Hippocampal formation (tissue), 2 donors: ENCODE data around the gene XPR1.
"Not testable (repeated sequence)": the region's sequence is repeated elsewhere in the genome, so short reads cannot be mapped to it uniquely, and the experiment has no call there.

Source experiments
- DNase-seq, 2 donors: peaks; one replicate each; lab custom pipeline; 2025; lab: John Stamatoyannopoulos, UW

XPR1 gene

DNA sequence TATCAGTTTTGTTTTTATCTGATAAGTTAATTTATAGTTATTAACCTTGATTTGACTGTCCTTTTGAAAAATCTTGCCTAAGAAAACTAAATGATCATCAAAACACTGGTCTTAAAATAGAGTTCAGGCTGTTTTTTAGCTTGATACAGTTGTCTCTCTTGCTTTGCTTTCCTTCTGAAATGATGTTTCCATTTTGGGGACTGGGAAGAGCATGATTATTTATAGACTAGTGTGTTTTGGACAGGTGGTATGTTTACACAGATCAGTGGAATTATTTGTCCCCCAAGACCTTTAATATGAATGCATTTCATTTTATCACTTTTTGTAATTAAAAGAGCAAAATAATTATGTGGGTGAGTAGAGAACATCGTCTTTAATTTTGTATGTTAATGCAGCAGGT lies 90.8 kb downstream of the XPR1 start:
- no peak for DNase-seq

DNA sequence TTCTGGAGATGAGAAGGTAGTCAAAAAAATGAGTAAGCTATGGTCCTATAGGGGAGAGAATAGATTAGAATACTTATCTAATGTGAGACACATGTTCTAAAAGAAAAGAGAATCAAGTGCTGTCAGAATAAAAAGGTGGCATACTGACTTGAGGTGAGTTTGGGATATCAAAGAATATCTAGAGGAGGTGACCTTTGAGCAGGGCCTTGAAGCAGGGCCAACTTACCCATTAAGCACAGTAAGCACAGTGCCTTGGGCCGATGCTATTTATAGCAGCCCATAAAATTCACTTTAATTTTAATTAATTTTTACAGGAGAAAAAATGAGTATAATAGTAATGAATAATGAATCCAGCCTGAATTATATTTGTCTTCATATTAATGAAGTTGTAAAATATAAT lies 92.2 kb downstream of the XPR1 start:
- DNase-seq = no peak

DNA sequence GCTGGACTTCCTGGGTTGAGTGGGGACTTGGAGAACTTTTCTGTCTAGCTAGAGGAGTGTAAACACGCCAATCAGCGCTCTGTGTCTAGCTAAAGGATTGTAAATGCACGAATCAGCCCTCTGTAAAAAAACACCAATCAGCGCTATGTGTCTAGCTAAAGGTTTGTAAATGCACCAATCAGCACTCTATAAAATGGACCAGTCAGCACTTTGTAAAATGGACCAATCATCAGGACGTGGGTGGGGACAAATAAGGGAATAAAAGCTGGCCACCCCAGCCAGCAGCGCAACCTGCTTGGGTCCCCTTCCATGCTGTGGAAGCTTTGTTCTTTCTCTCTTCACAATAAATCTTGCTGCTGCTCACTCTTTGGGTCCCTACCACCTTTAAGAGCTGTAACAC lies 94.2 kb downstream of the XPR1 start:
- DNase-seq = not testable (repeated sequence)

DNA sequence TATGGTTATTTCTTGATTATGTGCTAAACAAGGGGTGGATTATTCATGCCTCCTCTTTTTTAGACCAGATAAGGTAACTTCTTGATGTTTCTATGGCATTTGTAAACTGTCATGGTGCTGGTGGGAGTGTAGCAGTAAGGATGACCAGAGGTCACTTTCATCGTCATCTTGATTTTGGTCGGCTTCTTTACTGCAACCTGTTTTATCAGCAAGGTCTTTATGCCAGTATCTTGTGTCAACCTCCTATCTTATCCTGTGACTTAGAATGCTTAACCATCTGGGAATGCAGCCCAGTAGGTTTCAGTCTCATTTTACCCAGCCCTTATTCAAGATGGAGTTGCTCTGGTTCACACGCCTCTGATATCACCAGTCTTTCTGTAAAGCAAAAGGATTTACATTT lies 95.9 kb downstream of the XPR1 start:
- DNase-seq = not testable (repeated sequence)

DNA sequence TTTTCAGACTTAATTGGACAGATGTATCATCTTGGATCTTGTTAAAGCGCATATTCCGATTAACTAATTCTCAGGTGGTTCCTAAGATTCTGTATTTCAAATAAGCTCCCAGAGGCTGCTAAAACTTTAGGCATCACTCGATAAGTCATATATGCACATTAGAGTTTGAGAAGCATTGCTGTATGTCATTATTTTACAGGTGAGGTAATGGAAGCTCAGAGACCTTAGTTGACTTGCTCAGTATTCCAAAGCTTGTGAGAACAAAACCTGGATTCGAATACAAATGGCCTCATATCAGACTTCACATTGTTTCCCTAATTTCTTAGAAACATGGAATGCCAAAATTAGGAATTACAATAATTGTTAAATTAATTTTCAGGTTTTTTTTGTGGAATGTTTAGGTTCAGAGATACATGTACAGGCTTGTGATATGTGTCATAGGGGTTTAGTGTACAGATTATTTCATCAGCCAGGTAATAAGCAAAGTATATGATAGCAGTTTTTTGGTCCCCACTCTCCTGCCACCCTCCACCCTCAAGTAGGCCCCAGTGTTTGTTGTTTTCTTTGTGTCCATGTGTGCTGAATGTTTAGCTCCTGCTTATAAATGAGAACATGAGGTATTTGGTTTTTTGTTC lies 96.8 kb downstream of the XPR1 start:
- DNase-seq = no peak

DNA sequence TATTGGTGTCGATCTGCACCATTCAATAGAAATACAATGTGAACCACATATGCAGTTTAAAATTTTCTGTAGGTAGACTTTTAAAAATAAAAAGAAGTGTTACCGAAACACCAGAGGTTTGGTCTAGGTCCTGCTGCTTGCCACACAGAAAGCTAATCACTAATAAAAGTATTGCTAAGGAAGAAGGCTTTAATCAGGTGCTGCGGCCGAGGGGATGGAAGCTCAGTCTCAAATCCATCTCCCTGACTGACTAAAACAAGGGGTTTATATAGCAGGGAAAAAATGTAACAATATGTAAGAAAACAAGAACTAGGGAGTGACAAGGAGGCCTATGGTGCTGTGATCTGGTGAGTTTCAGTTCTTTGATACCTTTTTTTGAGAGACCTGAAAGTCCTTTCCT lies 99.3 kb downstream of the XPR1 start:
- DNase-seq = no peak

DNA sequence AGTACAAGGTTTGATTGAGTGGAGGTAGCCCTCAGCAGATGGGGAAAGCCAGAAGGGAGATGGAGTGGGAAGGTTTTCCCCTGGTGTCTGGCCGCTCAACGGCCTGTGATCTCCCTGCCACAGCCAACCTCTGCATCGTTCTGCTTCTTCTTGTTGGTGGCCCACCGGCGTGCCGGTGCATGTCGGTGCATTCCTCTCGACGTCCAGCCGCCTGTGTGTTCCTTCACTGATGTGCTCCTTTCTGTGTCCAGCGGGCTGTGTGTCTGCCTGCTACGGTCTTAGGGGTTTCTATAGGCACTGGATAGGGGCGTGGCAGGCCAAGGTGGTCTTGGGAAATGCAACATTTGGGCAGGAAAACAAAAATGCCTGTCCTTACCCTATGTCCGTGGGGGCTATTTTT lies 101.0 kb downstream of the XPR1 start:
- DNase-seq = no peak

DNA sequence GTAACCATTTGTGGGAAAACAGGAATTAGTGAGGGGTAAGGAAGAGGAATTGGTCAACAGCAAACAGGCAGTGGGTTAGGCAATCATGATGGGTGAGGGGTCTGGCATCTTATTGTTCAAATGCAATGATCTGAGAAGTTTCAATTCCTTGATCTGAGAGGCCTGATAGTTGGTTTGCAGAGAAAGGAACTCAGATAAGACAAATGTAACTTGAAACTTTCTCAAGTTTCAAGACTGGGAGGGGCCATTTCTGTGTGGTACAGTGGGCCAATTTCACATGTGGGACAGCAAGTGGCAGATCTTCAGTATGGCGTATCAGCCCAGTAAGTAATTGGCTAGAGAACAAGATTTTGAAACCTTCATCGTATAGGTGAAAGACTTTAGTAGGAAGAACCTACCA lies 102.5 kb downstream of the XPR1 start:
- no peak for DNase-seq

DNA sequence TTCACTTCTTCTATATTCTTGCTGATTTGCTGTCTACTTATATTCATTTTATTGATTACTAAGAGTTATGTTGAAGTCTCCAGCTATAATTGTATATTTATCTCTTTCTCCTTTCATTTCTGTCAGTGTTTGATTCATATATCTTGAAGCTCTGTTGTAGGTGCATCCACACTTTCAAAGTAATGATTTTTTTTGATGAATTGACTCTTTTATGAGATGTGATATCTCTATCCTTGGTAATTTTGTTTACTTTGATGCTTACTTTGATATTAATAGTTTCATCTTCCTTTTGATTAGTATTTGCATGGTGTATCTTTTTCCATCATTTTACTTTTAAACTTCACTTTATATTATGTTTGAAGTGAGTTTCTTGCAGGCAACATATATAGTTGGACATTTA lies 110.8 kb downstream of the XPR1 start:
- DNase-seq = no peak

DNA sequence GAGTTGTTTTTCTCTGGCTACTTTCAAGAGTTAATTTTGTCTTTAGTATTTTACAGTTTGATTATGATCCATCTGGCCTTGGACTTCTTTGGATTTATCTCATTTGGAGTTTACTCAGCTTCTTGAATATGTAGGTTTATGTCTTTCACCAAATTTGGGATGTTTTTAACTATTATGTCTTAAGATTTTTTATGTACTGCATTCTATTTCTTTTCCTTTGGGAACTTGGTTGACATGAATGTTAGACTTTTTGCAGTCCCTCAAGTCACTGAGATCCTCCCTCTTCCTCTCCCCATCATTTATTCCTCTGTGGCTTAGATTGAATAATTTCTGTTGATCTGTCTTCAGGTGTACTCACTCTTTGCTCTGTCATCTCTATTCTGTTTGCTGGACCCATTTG lies 112.0 kb downstream of the XPR1 start:
- no peak for DNase-seq

DNA sequence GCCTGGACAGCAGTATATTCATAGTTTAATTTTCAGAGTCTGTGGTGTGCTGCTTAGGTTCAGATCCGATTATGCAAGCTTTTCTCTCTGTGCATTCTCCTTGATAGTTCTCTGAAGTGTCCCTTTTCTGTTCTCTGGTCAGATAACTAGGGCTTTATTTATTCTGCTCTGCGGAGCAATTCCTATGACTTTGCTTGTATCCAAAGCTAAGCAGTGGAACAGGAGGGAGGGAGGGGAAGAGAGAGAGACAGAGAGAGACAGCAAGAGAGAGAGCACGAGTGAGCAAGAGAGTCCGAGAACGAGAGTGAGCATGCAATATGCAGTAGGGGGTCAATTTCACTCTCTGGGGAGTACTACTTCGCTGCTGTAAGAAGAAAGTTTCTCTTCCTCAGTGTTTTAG lies 113.3 kb downstream of the XPR1 start:
- no peak for DNase-seq

DNA sequence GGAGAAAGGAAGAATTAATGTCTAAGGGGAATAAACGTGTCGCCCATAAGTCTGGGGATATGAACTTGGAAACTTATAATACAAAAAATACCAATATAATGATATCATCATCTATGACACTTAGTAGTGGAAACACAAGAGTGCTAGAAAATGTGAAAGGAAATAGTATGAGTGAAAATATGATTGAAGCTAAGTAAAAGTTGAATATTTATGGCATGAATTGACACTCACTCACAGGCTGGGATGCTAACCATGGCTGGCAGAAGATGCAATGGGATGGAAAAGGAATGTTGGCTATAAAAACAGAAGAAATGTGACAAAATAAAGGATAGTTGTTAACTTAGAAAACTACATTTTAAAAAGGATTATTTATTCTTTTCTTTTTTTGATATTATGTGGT lies 120.1 kb downstream of the XPR1 start:
- DNase-seq = no peak

DNA sequence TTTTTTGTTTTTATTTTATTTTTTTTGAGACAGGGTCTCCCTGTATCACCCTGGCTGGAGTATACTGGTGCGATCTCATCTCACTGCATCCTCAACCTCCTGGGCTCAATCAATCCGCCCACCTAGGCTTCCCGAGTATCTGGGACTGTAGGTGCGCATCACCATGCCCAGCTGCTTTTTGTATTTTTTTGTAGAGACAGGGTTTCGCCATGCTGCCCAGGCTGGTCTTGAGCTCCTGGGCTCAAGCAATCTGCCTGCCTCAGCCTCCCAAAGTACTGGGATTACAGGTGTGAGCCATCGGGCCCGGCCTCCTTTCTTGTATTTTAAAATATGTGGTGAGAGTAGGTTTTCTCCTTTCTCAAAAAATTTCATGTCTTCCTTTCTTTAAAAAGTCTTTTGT lies 122.6 kb downstream of the XPR1 start:
- DNase-seq = no peak

DNA sequence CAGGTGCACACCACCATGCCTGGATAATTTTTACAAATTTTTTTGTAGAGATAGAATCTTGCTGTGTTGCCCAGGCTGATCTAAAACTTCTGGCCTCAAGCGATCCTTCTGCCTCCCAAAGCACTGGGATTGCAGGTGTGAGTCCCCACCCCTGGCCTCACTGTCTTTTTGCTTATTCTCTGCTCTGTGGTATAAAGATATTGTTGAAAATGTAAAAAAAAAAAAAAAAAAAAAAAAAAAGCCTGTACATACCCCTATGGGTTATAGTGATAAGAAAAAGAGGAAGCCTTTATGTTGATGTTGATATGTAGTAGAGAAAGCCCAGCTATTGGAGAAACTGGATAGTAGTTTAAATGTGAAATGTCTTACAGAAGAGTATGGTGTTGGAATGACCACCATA lies 125.8 kb downstream of the XPR1 start:
- DNase-seq = no peak

DNA sequence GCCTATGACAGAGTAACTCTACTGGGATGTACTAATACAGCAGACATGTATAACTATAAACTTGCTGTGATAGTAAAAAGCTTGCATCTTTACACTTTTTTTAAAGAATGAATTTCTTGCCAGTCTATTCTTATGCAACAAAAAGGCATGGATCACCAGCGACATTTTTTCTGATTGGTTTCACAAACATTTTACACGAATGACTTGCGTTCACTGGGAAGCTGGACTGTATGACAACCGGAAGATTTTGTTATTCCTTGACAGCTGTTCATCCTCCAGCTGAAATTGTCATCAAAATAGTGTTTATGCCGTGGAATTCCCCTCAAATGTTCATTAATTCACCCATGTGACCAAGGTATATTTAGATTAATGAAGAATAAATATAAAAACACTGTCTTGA lies 131.0 kb downstream of the XPR1 start:
- DNase-seq = no peak

DNA sequence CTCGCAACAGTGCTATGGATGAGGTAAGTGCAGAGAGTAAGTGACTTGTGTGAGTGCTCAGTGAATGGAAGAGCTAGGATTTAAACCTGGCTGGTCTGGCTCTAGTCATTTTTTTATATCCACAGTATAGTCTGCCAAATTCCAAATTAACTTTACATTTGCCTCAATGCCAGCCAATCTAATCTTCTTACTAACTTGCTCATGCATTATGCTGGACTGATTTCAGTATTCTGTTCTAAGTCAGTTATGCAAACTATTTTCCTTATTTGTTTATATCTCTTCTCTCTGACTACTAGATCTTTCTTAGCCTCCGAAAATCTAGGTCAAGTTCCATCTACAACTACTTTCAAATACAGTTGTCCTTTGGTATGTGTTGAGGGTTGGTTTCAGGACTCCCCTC lies 133.3 kb downstream of the XPR1 start:
- no peak for DNase-seq

DNA sequence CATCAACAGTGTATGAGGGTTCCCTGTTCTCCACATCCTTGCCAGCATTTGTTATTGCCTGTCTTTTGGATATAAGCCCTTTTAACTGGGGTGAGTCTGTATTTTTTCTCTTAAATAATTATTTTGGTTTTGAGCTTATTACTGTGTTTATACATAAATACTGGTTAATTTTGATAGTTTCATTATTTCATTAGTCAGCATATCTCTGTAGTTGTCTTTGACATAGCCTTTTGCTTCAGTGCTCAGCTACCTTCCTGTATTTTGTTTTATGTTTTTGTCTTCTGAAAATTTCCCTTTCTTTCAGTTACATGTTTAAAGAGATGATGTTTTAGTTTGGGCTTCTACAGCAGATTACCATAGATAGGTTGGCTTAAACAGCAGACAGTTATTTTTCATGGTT lies 138.1 kb downstream of the XPR1 start:
- no peak for DNase-seq

DNA sequence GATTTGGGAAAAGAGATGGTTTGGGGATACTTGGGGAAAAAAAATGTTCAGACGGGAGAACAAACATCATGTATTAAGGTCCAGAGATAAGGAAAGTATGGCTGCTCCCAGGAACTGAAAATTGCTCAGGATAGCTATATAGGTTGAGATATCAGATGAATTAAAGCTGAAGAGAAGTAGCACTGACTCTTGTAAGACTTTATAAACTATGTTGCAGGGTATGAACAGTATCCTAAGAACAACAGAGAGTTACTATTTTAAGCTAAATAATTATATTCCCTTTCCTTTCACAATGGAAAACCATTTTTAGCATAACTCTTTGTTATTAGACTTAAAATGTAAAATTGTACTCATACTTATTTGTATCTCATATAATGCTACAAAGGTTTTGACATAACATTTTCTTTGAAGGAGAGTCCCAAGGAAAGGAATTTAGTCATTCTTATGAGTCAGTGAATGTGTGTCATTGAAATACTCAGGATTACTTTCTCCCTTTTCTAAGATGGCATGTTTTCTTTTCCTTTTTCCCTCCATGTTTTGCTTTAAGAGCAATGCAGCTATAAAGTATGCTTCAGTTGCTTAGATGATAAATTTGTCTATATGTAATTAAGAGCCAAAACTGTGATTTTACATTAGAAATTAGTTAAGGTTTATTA lies 141.5 kb downstream of the XPR1 start:
- no peak for DNase-seq

DNA sequence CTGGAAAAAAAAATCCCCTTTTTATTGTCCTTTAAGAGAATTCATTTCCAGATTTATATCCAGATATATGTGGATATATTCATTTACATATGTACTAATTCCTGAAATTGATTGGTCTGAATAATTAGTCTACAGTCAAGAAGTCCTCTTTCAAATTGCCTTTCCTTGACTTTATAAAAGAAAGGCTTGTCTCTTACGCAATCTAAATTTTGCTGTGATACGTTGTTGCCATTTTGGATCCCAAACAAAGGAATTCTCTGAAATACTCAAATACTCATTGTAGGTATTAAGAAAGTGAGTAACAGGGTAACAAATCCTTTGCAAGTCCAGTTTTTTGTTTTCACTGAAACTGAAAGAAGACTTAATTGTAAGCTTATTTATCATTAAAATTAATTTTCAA lies 144.0 kb downstream of the XPR1 start:
- DNase-seq = no peak

DNA sequence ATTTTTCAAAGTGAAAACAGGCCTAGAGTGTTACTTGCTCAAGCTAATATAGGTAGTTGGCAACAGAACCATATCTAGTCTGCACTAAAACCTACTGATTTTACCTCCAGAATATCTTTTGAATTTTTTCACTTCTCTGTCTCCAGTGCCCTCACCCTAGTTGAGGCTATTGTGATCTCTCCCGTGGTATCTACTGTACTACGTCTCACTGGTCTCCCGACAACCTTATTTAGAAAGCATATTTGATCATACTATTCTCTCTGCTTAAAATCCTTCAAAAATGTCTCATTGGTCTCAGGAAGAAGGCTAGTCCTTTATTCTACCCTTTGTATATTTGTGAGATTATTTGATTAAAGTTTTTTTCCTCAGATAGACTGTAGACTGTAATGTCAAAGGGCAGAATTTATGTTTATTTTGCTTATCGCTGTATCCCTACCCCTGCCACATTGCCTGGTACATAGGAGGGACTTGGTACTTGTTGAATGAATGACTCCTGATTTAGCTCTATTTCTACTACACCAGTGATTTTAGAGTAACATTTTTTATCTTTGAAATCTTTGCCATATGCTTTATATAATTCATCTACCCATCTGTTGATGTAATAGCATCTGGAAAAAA lies 145.4 kb downstream of the XPR1 start:
- DNase-seq = peak in 1 of 2 donors; percentile 19

DNA sequence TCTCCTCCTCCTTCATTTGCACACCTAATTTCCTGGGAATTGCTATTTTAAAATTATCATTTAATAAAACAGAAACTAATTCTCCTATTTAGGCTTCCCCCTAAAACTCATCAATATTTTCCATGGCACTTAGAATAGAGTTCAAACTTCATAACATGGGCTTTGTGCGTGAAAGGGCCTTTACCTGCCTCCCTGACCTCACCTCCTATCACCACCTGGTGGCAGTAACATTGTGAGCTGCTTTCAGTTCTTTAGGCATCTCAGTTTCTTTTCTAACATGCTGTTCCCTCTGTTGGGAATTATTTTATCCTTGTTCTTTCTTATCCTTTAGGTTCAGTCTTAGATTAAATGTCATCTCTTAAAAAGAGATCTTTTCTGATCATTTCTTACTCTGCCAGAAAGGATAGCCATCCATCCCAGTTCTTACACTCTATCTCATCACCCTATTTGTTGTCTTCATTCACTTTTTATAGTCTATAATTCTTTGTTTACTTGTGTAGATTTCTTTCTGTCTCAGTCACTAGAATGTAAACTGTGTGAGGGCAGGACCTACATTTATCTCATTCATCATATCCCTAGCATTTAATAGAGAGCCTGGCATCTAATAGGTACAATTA lies 147.1 kb downstream of the XPR1 start:
- DNase-seq = no peak

DNA sequence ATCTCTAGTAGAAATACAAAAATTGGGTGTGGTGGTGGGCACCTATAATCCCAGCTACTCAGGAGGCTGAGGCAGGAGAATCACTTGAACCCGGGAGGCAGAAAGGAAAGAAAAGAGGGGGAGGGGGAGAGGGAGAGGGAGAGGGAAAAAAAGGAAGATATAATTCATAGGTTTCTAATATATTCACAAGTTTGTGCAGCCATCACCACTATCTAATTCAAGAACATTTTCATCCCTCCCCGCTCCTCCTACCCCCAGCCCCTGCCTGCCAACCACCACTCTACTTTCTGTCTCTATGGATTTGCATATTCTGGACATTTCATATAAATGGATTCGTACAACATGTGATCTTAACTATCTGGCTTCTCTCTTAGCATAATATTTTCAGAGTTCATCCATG lies 147.8 kb downstream of the XPR1 start:
- no peak for DNase-seq

DNA sequence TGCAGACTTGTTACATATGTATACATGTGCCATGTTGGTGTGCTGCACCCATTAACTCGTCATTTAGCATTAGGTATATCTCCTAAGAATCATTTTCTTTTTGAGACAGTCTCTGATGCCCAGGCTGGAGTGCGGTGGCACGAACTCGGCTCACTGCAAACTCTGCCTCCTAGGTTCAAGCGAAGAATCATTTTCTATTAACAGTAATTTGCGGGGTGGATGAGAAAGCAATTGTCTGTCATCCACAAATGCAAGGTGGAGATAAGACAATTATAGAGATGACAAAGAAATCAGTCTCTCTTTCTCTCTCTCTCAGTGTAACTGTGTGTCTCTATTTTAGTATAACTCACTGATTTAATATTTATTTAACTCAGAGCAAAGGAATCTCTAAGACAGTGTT lies 149.9 kb downstream of the XPR1 start:
- DNase-seq = no peak
